GM21360 (cell line): ENCODE data around the gene SLC13A2.
"Not testable (repeated sequence)": the region's sequence is repeated elsewhere in the genome, so short reads cannot be mapped to it uniquely, and the experiment has no call there.

ENCODE experiments used
- ATAC-seq: cut with Tn5 transposase; IDR thresholded peaks from one replicate; pipeline ENCODE4 v1.9.1; 2021; ENCODE audit warnings: mild to moderate bottlenecking, moderate library complexity; ENCODE audit not compliant: unreplicated experiment

The SLC13A2 gene

DNA sequence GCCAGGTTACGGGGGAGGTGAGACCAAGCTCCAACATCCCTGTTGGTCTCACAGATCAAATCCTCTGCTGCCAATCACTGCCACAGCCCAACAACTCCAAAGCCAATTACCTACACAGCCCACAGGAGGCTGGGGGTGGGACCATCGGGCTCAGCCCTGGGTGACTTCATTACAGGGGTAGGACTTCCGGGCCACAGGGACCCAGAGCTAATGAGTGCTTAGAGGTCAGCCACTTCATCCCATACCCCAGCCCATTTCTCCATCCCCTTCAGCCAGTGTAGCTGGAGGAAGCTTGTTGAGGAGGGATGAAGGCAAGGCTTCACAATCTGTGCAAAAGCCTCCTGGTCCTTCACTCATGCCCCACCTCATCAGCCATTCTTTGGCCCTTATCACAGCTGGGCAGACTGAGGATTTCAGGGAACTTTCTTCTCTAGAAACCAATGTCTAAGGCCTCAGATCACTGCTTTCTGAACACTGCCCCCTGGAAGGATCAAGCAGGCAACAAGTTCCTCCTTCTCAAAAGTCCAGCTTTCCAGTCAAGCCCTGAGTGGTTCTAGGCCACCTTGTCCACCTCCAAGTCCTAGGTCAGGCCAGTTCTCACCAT, 38.5 kb downstream of the SLC13A2 start:
- no peak for ATAC-seq

DNA sequence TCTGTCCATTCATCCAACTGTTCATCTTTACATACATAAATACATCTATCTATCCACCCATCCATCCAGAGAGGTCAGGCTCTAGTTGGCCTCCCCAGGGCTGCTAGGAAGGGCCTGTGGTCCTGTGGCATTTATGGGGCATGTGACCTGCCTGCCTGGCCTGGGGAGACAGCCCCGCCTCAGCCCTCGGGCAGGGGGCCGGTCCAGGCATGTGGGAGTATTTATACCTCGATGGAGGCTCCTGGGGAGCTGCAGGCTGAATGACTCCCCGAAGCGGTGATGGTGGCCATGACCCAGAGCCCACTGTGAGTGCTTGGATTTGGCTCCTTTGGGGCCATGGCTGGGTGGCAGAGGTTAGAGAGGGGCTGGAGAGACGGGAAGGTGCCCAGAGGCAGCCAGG, 40.0 kb downstream of the SLC13A2 start:
- no peak for ATAC-seq

- ATAC-seq = no peak
Observed at GRCh38 chr17:28514561-28515002, 41.1 kb downstream of the SLC13A2 start.

- no peak for ATAC-seq
Observed at GRCh38 chr17:28515518-28515917, 42.1 kb downstream of the SLC13A2 start.

GRCh38 chr17:28518132-28518531, 44.7 kb downstream of the SLC13A2 start:
- no peak for ATAC-seq

GRCh38 chr17:28518578-28518977, 45.1 kb downstream of the SLC13A2 start:
- no peak for ATAC-seq

GRCh38 chr17:28519236-28519635, 45.8 kb downstream of the SLC13A2 start:
- ATAC-seq = no peak

DNA sequence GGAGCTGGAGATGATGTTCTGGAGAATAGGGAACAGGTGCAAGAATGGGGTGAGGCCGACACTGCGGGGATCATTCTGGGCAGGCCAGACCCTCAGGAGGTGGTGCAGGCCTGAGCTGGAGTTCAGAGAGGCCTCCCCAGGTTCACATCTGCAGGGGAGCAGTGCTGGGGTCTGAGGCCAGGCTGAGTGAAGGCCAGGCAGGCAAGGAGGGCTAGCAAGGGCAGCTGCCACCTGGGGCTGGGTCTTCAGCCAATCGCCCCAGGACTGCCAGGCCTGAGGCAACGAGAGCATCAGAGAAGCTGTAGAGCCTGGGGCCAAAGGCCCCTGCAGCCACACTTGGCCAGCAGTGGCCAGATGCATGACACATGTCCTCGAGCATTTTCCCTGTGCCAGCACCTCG, 47.2 kb downstream of the SLC13A2 start:
- ATAC-seq = no peak

GRCh38 chr17:28521311-28522085, 48.1 kb downstream of the SLC13A2 start:
- no peak for ATAC-seq

GRCh38 chr17:28522281-28522680, 48.8 kb downstream of the SLC13A2 start:
- ATAC-seq = not testable (repeated sequence)

- ATAC-seq = no peak
Observed at GRCh38 chr17:28523186-28523585, 49.7 kb downstream of the SLC13A2 start.

- ATAC-seq = no peak
Observed at GRCh38 chr17:28523876-28524275, 50.4 kb downstream of the SLC13A2 start.

- no peak for ATAC-seq
Observed at GRCh38 chr17:28524476-28525424, 51.3 kb downstream of the SLC13A2 start.

DNA sequence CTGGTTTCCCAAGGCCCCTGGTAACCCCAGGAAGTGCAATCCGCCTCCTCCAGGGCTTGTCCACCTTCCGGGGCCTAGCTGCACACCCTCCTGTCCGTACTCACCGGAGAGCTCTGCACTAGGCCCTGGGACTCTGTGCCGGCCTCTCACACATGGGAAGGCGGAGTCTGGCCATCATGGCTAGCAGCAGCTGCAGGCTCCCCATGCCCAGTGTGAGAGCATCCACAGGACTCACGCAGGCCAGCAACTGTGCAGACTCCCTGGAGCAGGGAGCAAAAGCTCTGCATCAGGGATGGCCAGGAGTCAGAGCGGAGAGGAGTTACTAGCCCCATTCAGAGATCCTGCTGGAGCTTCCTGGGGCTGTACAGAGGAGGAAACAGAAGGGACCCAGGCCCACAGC, 52.9 kb downstream of the SLC13A2 start:
- ATAC-seq = no peak

- ATAC-seq = no peak
Observed at GRCh38 chr17:28527181-28527681, 53.8 kb downstream of the SLC13A2 start.

- ATAC-seq = no peak
Observed at GRCh38 chr17:28527859-28528258, 54.4 kb downstream of the SLC13A2 start.

DNA sequence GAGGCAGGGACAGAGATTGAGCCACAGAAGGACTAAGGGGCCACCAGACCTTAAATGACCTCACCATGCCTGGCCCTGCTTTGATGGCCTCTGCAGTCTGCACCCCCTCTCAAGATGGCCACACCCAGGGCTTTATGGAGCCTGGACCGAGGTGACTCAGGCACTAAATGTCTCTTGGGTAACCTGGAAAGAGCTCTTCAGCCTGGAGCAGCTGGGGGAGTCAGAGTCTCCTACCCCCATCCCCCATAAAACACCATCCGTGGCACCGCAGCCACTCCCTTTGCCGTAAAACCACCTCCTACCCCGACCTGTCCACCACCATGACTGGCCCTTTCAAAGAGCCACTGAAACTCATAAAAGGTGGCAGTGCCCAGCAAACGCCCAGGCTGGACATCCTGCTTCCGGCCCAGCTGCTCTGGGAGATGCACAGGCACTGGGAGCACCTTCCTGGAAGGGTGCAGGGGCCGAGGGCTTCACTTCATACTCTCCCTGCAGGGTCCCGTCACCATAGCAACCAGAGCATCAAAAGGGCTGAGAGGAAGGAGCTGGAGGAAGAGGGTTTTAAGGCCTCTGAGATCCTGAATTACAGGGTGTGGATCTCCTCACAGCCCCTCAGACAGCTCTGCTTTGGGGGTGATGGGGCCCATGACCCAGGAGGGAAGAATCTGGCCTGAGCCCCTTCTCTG, 55.0 kb downstream of the SLC13A2 start:
- no peak for ATAC-seq

- no peak for ATAC-seq
Observed at GRCh38 chr17:28529013-28529400, 55.6 kb downstream of the SLC13A2 start.

GRCh38 chr17:28530250-28530649, 56.8 kb downstream of the SLC13A2 start:
- ATAC-seq = no peak

- ATAC-seq = no peak
Observed at GRCh38 chr17:28530926-28531325, 57.5 kb downstream of the SLC13A2 start.
